GDM1 (cell line): Measurements from ENCODE around the gene POLR1F.

Experiments
- DNase-seq: peaks from one replicate; lab custom pipeline; 2025; lab: John Stamatoyannopoulos, UW

Gene POLR1F

DNA sequence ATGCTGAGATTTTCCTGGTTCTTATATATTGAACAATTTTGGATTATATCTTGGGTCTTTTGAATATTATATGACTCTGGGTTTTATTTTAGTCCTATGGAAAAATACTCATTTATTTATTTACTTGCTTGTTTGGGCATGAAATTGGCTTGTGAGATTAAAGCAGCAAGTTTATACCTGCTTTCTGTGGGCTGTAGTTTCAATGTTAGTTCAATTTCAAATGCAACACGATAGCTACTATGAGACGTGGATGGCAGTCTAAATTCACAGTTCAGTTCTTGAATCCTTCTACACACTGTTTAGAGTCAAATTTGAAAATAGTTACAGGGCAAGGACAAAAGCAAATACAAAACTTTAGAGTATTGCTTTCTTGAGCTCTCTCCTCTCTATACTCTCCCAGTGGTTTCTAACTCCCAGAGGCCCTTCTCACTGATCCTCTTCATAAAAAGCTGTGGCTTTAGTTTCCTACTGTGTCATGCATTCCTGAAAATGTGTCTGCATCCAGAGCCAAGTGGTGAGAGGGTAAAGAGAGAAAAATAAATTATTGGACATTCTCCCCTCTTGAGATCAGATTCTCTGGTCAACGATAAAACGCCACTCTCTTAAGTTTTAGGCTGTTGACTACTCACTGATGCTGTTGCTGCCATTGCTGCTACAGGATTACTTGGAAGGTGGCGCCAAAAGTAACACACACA, 34.4 kb downstream of the POLR1F start:
- no peak for DNase-seq

DNA sequence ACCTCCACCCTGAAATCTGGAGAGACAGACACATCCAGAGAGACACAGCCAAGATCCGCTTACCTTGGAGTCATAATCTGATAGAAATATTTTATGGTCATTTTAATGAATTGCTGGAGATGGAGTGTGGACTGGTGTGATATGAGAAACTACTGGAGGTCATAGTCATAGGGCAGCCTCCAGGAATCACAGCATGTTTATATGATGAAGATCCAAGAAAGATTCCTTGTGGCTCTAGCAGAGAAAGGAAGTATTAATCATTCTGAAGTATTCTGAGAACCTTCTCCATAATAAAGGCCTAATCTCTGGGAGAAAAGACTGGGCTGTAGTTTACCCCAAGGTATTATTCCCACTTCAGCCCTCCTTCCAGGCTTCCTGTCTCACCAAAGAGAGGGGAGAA, 38.0 kb downstream of the POLR1F start:
- DNase-seq: no peak

DNA sequence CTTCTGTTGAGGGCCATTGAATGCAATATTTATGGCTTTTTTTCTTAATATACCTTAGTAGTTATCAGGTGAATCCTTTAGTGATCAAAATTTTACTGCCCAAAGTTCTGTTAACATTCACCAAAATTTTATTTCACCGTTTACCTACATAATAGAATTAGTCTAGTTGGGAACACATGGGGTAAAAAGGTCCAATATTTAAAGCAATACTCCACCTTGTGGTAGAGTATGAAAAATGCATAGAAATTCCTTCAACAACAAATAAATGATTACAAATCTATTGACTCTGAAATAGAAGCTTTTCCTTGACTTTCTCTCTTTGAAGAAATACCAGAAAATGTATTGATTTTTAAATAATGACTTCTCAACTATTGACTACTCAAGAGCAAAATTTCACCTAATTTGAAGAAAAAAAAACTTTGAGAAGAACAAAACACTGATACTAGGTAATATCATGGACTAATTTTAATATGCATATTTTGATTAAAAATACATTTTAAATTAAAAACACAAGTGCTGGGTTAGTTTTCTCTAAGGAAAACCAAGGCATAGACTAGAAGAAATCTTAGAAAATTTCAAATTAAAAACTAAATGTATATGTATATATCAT, 43.3 kb downstream of the POLR1F start:
- no peak for DNase-seq

DNA sequence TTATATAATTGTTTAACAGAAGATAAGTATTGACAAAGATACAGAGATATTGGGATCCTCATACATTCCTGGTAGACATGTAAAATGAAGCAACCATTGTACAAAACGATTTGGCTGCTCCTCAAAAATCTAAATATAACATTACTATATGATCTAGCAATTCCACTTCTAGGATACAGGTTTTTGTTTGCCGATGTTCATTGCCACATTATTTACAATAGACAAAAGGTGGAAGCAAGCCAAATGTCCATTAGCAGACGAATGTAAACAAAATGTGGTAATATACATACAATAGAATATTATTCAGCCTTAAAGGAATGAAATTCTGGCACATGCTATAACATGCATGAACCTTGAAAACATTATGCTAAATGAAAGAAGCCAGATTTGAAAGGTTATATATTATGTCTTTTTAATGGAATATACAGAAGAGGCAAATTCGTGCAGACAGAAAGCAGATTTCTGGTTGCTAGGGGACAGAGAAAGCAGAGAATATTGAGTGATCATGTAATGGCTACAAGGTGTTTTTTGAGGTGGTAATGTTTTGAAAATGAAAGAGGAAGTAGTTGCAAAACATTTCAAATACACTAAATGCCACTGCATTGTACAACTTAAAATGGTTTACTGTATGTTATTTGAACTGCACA, 44.9 kb downstream of the POLR1F start:
- DNase-seq: no peak

DNA sequence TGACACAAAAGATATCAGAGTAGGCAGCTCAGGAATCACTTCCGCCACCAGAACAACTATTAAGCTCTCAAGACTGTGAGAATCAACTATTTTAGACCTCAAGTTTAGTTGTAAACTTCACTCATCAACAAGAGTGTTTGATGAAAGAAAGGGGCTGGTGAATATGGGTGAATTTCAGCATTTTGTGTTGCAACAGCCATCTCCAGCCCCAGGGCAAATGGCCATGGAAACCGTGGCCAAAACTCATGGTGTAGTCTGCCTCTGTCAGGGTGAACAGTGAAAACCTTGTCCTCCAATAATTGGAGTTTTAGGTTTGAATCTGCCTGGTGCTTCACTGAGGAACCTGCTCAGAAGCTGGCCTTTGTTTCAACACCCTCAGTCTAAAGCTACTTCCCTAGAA, 60.0 kb downstream of the POLR1F start:
- DNase-seq: no peak
